ENCODE data around the gene ATL2.
"Not testable (repeated sequence)": the region's sequence is repeated elsewhere in the genome, so short reads cannot be mapped to it uniquely, and the experiment has no call there.

ATL2 gene

GRCh38 chr2:38296197-38296780 is 80.8 kb downstream of the ATL2 start:
- Histone ChIP-seq H3K36me3 (ENCODE audit: control insufficient read depth, insufficient read depth, low read length) (peaks cover 54% of the 10 kb centered on the region), H3K4me3 (ENCODE audit: low read depth, low read length) (no peak overlapping the region), H3K27ac (ENCODE audit: low read depth, low read length) (no peak overlapping the region), H3K4me1 (ENCODE audit: control insufficient read depth, insufficient read depth, low read length) (peaks cover 15% of the 10 kb centered on the region), H3K27me3 (ENCODE audit: control insufficient read depth, insufficient read depth, low read length) (no peaks in the 10 kb centered on the region), H3K9ac (ENCODE audit: low read length) (no peak overlapping the region), H3K9me3 (ENCODE audit: control insufficient read depth, insufficient read depth, low read depth, low read length) (no peaks in the 10 kb centered on the region)

- Histone ChIP-seq H3K36me3 (ENCODE audit: control insufficient read depth, insufficient read depth, low read length) (peaks cover 47% of the 10 kb centered on the region), H3K9me3 (ENCODE audit: control insufficient read depth, insufficient read depth, low read depth, low read length) (no peaks in the 10 kb centered on the region), H3K4me3 (ENCODE audit: low read depth, low read length) (no peak overlapping the region), H3K27ac (ENCODE audit: low read depth, low read length) (no peak overlapping the region), H3K9ac (ENCODE audit: low read length) (no peak overlapping the region), H3K27me3 (ENCODE audit: control insufficient read depth, insufficient read depth, low read length) (no peaks in the 10 kb centered on the region), H3K4me1 (ENCODE audit: control insufficient read depth, insufficient read depth, low read length) (peaks cover 11% of the 10 kb centered on the region)
These were observed 82.5 kb downstream of the ATL2 start for GRCh38 chr2:38294597-38294996.

GRCh38 chr2:38293152-38293865 is 83.8 kb downstream of the ATL2 start:
- H3K4me3 ChIP-seq (ENCODE audit: low read depth, low read length): no peak overlapping the region
- H3K9me3 ChIP-seq (ENCODE audit: control insufficient read depth, insufficient read depth, low read depth, low read length): no peaks in the 10 kb centered on the region
- peaks cover 11% of the 10 kb centered on the region for H3K4me1 ChIP-seq (ENCODE audit: control insufficient read depth, insufficient read depth, low read length)
- H3K27ac ChIP-seq (ENCODE audit: low read depth, low read length): no peak overlapping the region
- peaks cover 35% of the 10 kb centered on the region for H3K36me3 ChIP-seq (ENCODE audit: control insufficient read depth, insufficient read depth, low read length)
- no peaks in the 10 kb centered on the region for H3K27me3 ChIP-seq (ENCODE audit: control insufficient read depth, insufficient read depth, low read length)
- H3K9ac ChIP-seq (ENCODE audit: low read length): no peak overlapping the region

- Histone ChIP-seq H3K9ac (ENCODE audit: low read length) (no peak overlapping the region), H3K36me3 (ENCODE audit: control insufficient read depth, insufficient read depth, low read length) (0 out of 2 replicates have a peak, but pooled peaks cover 9% of the 10 kb centered on the region), H3K4me1 (ENCODE audit: control insufficient read depth, insufficient read depth, low read length) (no peaks in the 10 kb centered on the region), H3K27ac (ENCODE audit: low read depth, low read length) (no peak overlapping the region), H3K4me3 (ENCODE audit: low read depth, low read length) (no peak overlapping the region), H3K9me3 (ENCODE audit: control insufficient read depth, insufficient read depth, low read depth, low read length) (no peaks in the 10 kb centered on the region), H3K27me3 (ENCODE audit: control insufficient read depth, insufficient read depth, low read length) (no peaks in the 10 kb centered on the region)
These were observed 86.7 kb downstream of the ATL2 start for GRCh38 chr2:38290332-38290731.

- Histone ChIP-seq H3K9me3 (ENCODE audit: control insufficient read depth, insufficient read depth, low read depth, low read length) (no peaks in the 10 kb centered on the region), H3K4me1 (ENCODE audit: control insufficient read depth, insufficient read depth, low read length) (no peaks in the 10 kb centered on the region), H3K9ac (ENCODE audit: low read length) (no peak overlapping the region), H3K36me3 (ENCODE audit: control insufficient read depth, insufficient read depth, low read length) (no peaks in the 10 kb centered on the region), H3K27ac (ENCODE audit: low read depth, low read length) (no peak overlapping the region), H3K27me3 (ENCODE audit: control insufficient read depth, insufficient read depth, low read length) (no peaks in the 10 kb centered on the region), H3K4me3 (ENCODE audit: low read depth, low read length) (no peak overlapping the region)
These were observed 92.1 kb downstream of the ATL2 start for GRCh38 chr2:38284971-38285370.

GRCh38 chr2:38281095-38281742 is 95.9 kb downstream of the ATL2 start:
- no peak overlapping the region for H3K9ac ChIP-seq (ENCODE audit: low read length)
- no peaks in the 10 kb centered on the region for H3K9me3 ChIP-seq (ENCODE audit: control insufficient read depth, insufficient read depth, low read depth, low read length)
- peaks cover 3% of the 10 kb centered on the region; the same call in 1 of the 2 replicates for H3K27me3 ChIP-seq (ENCODE audit: control insufficient read depth, insufficient read depth, low read length)
- peaks cover 23% of the 10 kb centered on the region for H3K4me1 ChIP-seq (ENCODE audit: control insufficient read depth, insufficient read depth, low read length)
- H3K36me3 ChIP-seq (ENCODE audit: control insufficient read depth, insufficient read depth, low read length): no peaks in the 10 kb centered on the region
- no peak overlapping the region for H3K4me3 ChIP-seq (ENCODE audit: low read depth, low read length)
- no peak overlapping the region for H3K27ac ChIP-seq (ENCODE audit: low read depth, low read length)

GRCh38 chr2:38279201-38279600 is 97.9 kb downstream of the ATL2 start:
- Histone ChIP-seq H3K27me3 (ENCODE audit: control insufficient read depth, insufficient read depth, low read length) (peaks cover 3% of the 10 kb centered on the region; the same call in 1 of the 2 replicates), H3K4me3 (ENCODE audit: low read depth, low read length) (no peak overlapping the region), H3K36me3 (ENCODE audit: control insufficient read depth, insufficient read depth, low read length) (no peaks in the 10 kb centered on the region), H3K9ac (ENCODE audit: low read length) (no peak overlapping the region), H3K9me3 (ENCODE audit: control insufficient read depth, insufficient read depth, low read depth, low read length) (no peaks in the 10 kb centered on the region), H3K27ac (ENCODE audit: low read depth, low read length) (no peak overlapping the region), H3K4me1 (ENCODE audit: control insufficient read depth, insufficient read depth, low read length) (peaks cover 23% of the 10 kb centered on the region)

- Histone ChIP-seq H3K9ac (ENCODE audit: low read length) (peak overlapping the region; percentile 61), H3K4me1 (ENCODE audit: control insufficient read depth, insufficient read depth, low read length) (peaks cover 32% of the 10 kb centered on the region), H3K4me3 (ENCODE audit: low read depth, low read length) (peak overlapping the region; percentile 36), H3K27ac (ENCODE audit: low read depth, low read length) (peak overlapping the region; percentile 49; the same call in 1 of the 2 replicates)
- H3K9me3 ChIP-seq (ENCODE audit: control insufficient read depth, insufficient read depth, low read depth, low read length); H3K27me3 ChIP-seq (ENCODE audit: control insufficient read depth, insufficient read depth, low read length); H3K36me3 ChIP-seq (ENCODE audit: control insufficient read depth, insufficient read depth, low read length): not testable (repeated sequence)
These were observed 99.0 kb downstream of the ATL2 start for GRCh38 chr2:38278117-38278438.

GRCh38 chr2:38277245-38278116 is 99.6 kb downstream of the ATL2 start:
- peak overlapping the region; percentile 49; the same call in 1 of the 2 replicates for H3K27ac ChIP-seq (ENCODE audit: low read depth, low read length)
- H3K36me3 ChIP-seq (ENCODE audit: control insufficient read depth, insufficient read depth, low read length): no peaks in the 10 kb centered on the region
- no peaks in the 10 kb centered on the region for H3K9me3 ChIP-seq (ENCODE audit: control insufficient read depth, insufficient read depth, low read depth, low read length)
- peaks cover 33% of the 10 kb centered on the region for H3K4me1 ChIP-seq (ENCODE audit: control insufficient read depth, insufficient read depth, low read length)
- peaks cover 3% of the 10 kb centered on the region; the same call in 1 of the 2 replicates for H3K27me3 ChIP-seq (ENCODE audit: control insufficient read depth, insufficient read depth, low read length)
- H3K4me3 ChIP-seq (ENCODE audit: low read depth, low read length): peak overlapping the region; percentile 36
- H3K9ac ChIP-seq (ENCODE audit: low read length): peak overlapping the region; percentile 61

GRCh38 chr2:38274286-38275276 is 102.5 kb downstream of the ATL2 start:
- Histone ChIP-seq H3K4me3 (ENCODE audit: low read depth, low read length) (no peak overlapping the region), H3K4me1 (ENCODE audit: control insufficient read depth, insufficient read depth, low read length) (peaks cover 33% of the 10 kb centered on the region), H3K9me3 (ENCODE audit: control insufficient read depth, insufficient read depth, low read depth, low read length) (no peaks in the 10 kb centered on the region), H3K36me3 (ENCODE audit: control insufficient read depth, insufficient read depth, low read length) (no peaks in the 10 kb centered on the region), H3K9ac (ENCODE audit: low read length) (no peak overlapping the region), H3K27me3 (ENCODE audit: control insufficient read depth, insufficient read depth, low read length) (peaks cover 3% of the 10 kb centered on the region; the same call in 1 of the 2 replicates), H3K27ac (ENCODE audit: low read depth, low read length) (no peak overlapping the region)

All from HUES6 (cell line).